HCT116 (cell line): Measurements from ENCODE around the gene MYH3. TPM values are rescaled to one million over a fixed set of nuclear protein-coding genes. Genes with fewer than 3 reads are reported as not detected.

ENCODE experiments used
- ATAC-seq: fragments of 200-7000 bp; cut with Tn5 transposase; 2 replicates; pipeline ENCODE4 v1.9.1; 2020; ENCODE audit warnings: mild to moderate bottlenecking, moderate library complexity
- BruUV-seq: library from RNA; stranded (reverse); fragments of 400-500 nt; replicated peaks from 2 replicates; lab custom pipeline; 2021; lab: Mats Ljungman, UMichigan
- CTCF ChIA-PET: fragments of 300-600 bp; sonication (Branson Sonifier 250); formaldehyde crosslinking; loops from one replicate; lab custom pipeline; 2021; ENCODE audit warnings: antibody characterized with exemption; lab: Charles Lee
- POLR2A ChIA-PET: fragments of 300-600, 350-600 bp; sonication (Branson Sonifier 250); formaldehyde crosslinking; loops from one replicate; lab custom pipeline; 2021; ENCODE audit warnings: antibody characterized with exemption; lab: Charles Lee
- RAD21 ChIA-PET, 2 experiments: fragments of 300-600 bp; sonication (Branson Sonifier 250); formaldehyde crosslinking; loops; one replicate each; lab custom pipeline; 2023; ENCODE audit warnings: low total read pairs in 2 of 2; ENCODE audit not compliant: uncharacterized antibody in 2 of 2, unreplicated experiment in 2 of 2, low non-redundant PET in 1 of 2; lab: Charles Lee
- DNase-seq: peaks from one replicate; pipeline ENCODE4 v3.0.0-alpha.2; 2010; ENCODE audit warnings: low read depth, low spot score
- H2AFZ ChIP-seq: fragments of 200-600 bp; shearing (Covaris generic), sonication (generic); 2 replicates; pipeline ENCODE4 v1.6.1; 2017; ENCODE audit warnings: low read depth, mixed run types, mixed read lengths, antibody characterized with exemption, low read length; ENCODE audit not compliant: poor library complexity, severe bottlenecking
- H3K27ac ChIP-seq: 2 replicates; pipeline ENCODE4 v1.5.1; 2012; ENCODE audit warnings: low read depth, low read length
- H3K27me3 ChIP-seq: fragments of 200-600 bp; sonication (generic); 2 replicates; pipeline ENCODE4 v1.6.1; 2016; ENCODE audit warnings: mixed run types, low read length, mixed read lengths; ENCODE audit not compliant: insufficient read depth
- H3K36me3 ChIP-seq, 2 experiments: fragments of 200-500 bp in 1 of 2; fragments of 200-600 bp in 1 of 2; sonication (Bioruptor generic) in 1 of 2; sonication (generic) in 1 of 2; 2 replicates each; pipeline versions ENCODE4 v1.5.1 to v1.6.1; 2014 to 2016; ENCODE audit warnings: low read length in 2 of 2, inconsistent platforms in 1 of 2, mixed read lengths in 1 of 2, mixed run types in 1 of 2; ENCODE audit not compliant: insufficient read depth in 2 of 2, control insufficient read depth in 1 of 2
- H3K4me1 ChIP-seq, 2 experiments: fragments of 200-600 bp in 1 of 2; sonication (generic) in 1 of 2; 2 replicates each; pipeline versions ENCODE4 v1.5.1 to v1.6.1; 2012 to 2017; ENCODE audit warnings: low read length in 2 of 2, inconsistent platforms in 1 of 2, mild to moderate bottlenecking in 1 of 2, mixed read lengths in 1 of 2, mixed run types in 1 of 2, moderate library complexity in 1 of 2; ENCODE audit not compliant: insufficient read depth in 2 of 2, control insufficient read depth in 1 of 2
- H3K4me2 ChIP-seq: fragments of 200-600 bp; sonication (generic); 2 replicates; pipeline ENCODE4 v1.6.1; 2017; ENCODE audit warnings: mixed run types, low read length, mixed read lengths
- H3K4me3 ChIP-seq, 2 experiments: fragments of 200-600 bp in 1 of 2; sonication (generic) in 1 of 2; replicated peaks in 1 of 2; 2 replicates each; pipeline ENCODE4 v1.5.1; 2011 to 2016; ENCODE audit warnings: low read length in 2 of 2, control low read depth in 1 of 2, low read depth in 1 of 2, mild to moderate bottlenecking in 1 of 2, mixed read lengths in 1 of 2, mixed run types in 1 of 2
- H3K79me2 ChIP-seq: fragments of 200-600 bp; sonication (generic); 2 replicates; pipeline ENCODE4 v1.6.1; 2017; ENCODE audit warnings: mild to moderate bottlenecking, mixed run types, low read length, moderate library complexity, mixed read lengths; ENCODE audit not compliant: insufficient read depth
- H3K9ac ChIP-seq: fragments of 200-600 bp; sonication (generic); 2 replicates; pipeline ENCODE4 v1.6.1; 2016; ENCODE audit warnings: low read length, mixed read lengths
- H3K9me2 ChIP-seq: fragments of 200-600 bp; sonication (generic), shearing (Covaris generic); 2 replicates; pipeline ENCODE4 v1.6.1; 2017; ENCODE audit warnings: mixed run types, mild to moderate bottlenecking, moderate library complexity; ENCODE audit not compliant: insufficient read depth
- H3K9me3 ChIP-seq, 2 experiments: fragments of 200-500 bp in 1 of 2; fragments of 200-600 bp in 1 of 2; sonication (Bioruptor generic) in 1 of 2; sonication (generic) in 1 of 2; 2 replicates each; pipeline ENCODE4 v1.6.1; 2014 to 2017; ENCODE audit warnings: low read length in 2 of 2, mixed read lengths in 2 of 2, inconsistent platforms in 1 of 2, low read depth in 1 of 2, mild to moderate bottlenecking in 1 of 2, mixed run types in 1 of 2, moderate library complexity in 1 of 2; ENCODE audit not compliant: control insufficient read depth in 1 of 2, insufficient read depth in 1 of 2
- H4K20me1 ChIP-seq: fragments of 200-600 bp; sonication (generic), shearing (Covaris generic); 2 replicates; pipeline ENCODE4 v1.6.1; 2017; ENCODE audit warnings: mixed run types, mild to moderate bottlenecking, moderate library complexity; ENCODE audit not compliant: insufficient read depth
- CBX3 ChIP-seq: IDR thresholded peaks from 2 replicates; pipeline ENCODE4 v1.6.1; 2012; ENCODE audit warnings: low read depth
- CEBPB ChIP-seq: IDR thresholded peaks from 2 replicates; pipeline ENCODE4 v1.6.1; 2012; ENCODE audit warnings: low read depth
- EGR1 ChIP-seq: IDR thresholded peaks from 2 replicates; pipeline ENCODE4 v1.6.1; 2012; ENCODE audit warnings: low read depth
- ELF1 ChIP-seq: IDR thresholded peaks from 2 replicates; pipeline ENCODE4 v1.6.1; 2012; ENCODE audit warnings: low read depth, borderline replicate concordance
- EZH2phosphoT487 ChIP-seq: fragments of 200-600 bp; IDR thresholded peaks from 2 replicates; pipeline ENCODE4 v1.6.1; 2018; ENCODE audit warnings: antibody characterized with exemption, borderline replicate concordance
- FOSL1 ChIP-seq: IDR thresholded peaks from 2 replicates; pipeline ENCODE4 v1.6.1; 2012; ENCODE audit warnings: low read depth
- JUND ChIP-seq: IDR thresholded peaks from 2 replicates; pipeline ENCODE4 v1.6.1; 2012
- POLR2A ChIP-seq: IDR thresholded peaks from 2 replicates; pipeline ENCODE4 v1.7.0; 2011; ENCODE audit warnings: borderline replicate concordance; ENCODE audit not compliant: insufficient read depth, insufficient read length; ENCODE audit errors: extremely low read depth
- POLR2AphosphoS5 ChIP-seq: IDR thresholded peaks from 2 replicates; pipeline ENCODE4 v1.6.1; 2011; ENCODE audit warnings: mild to moderate bottlenecking, low read depth, low read length, moderate library complexity
- RAD21 ChIP-seq: IDR thresholded peaks from 2 replicates; pipeline ENCODE4 v1.6.1; 2012; ENCODE audit warnings: low read depth, mild to moderate bottlenecking
- SRF ChIP-seq: IDR thresholded peaks from 2 replicates; pipeline ENCODE4 v1.6.1; 2012; ENCODE audit warnings: low read depth
- TCF7L2 ChIP-seq: IDR thresholded peaks from 2 replicates; pipeline ENCODE4 v1.7.0; 2011; ENCODE audit warnings: borderline replicate concordance, inconsistent platforms; ENCODE audit not compliant: insufficient read depth, insufficient read length; ENCODE audit errors: extremely low read depth
- intact Hi-C: fragments of 100-400 bp; cut with micrococcal nuclease; formaldehyde crosslinking; loops from 2 replicates; pipeline ENCODE4 v1.10.0; 2022
- total RNA-seq: library from RNA; stranded (reverse); gene quantifications from one replicate; pipeline ENCODE4 v1.2.1, GENCODE V29; 2021; ENCODE audit not compliant: unreplicated experiment
- TF ChIP-seq, protein P1 (sequence below): IDR thresholded peaks from 2 replicates; pipeline ENCODE4 v1.6.1; 2012
- TF ChIP-seq, protein P2 (sequence below), 3 experiments: fragments of 200-600 bp in 1 of 3; sonication (generic) in 1 of 3; IDR thresholded peaks in 2 of 3; conservative IDR thresholded peaks in 1 of 3; 2 replicates each; pipeline ENCODE4 v1.5.1; 2012 to 2017; ENCODE audit warnings: low read depth in 2 of 3, low read length in 2 of 3, antibody characterized with exemption in 1 of 3, borderline replicate concordance in 1 of 3, control low read depth in 1 of 3, mild to moderate bottlenecking in 1 of 3, mixed read lengths in 1 of 3, mixed run types in 1 of 3, moderate library complexity in 1 of 3; ENCODE audit not compliant: insufficient read depth in 1 of 3
- TF ChIP-seq, protein P3 (sequence below): IDR thresholded peaks from 2 replicates; pipeline ENCODE4 v1.6.1; 2012; ENCODE audit warnings: low read depth
- TF ChIP-seq, protein P4 (sequence below): IDR thresholded peaks from 2 replicates; pipeline ENCODE4 v1.6.1; 2011; ENCODE audit warnings: mild to moderate bottlenecking, low read length, moderate library complexity; ENCODE audit not compliant: insufficient replicate concordance; ENCODE audit errors: extremely low read depth

MYH3 gene
- total RNA-seq, 1 experiment from 2014 or later: 1.6 TPM

DNA sequence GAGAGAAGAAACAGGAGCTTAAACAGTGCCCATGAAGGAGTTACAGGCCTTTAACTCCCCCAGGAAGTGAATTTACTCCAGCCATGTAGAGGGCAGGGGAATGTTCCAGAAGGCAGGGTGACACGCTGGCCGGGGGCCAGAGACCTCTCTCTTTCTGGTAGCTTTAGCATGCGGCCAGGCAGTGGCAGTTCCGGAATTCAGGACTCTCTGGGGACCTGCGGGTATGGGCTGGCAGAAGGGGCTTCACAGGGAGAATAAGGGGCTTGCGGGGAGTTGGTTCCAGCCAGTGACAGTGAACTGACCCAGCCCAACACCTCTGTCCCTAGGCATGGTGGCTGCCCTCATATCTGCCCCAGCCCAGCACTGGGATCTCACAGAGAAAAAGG, 40.0 kb downstream of the MYH3 start:
- TF ChIP-seq, protein P1, sequence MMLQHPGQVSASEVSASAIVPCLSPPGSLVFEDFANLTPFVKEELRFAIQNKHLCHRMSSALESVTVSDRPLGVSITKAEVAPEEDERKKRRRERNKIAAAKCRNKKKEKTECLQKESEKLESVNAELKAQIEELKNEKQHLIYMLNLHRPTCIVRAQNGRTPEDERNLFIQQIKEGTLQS: no peak
- TF ChIP-seq FOSL1: no peak
- no peak for TF ChIP-seq EZH2phosphoT487
- TF ChIP-seq SRF: no peak
- TF ChIP-seq RAD21: no peak
- no peak for TF ChIP-seq ELF1
- no peak for TF ChIP-seq CEBPB
- no peak for TF ChIP-seq POLR2A
- TF ChIP-seq, protein P2, sequence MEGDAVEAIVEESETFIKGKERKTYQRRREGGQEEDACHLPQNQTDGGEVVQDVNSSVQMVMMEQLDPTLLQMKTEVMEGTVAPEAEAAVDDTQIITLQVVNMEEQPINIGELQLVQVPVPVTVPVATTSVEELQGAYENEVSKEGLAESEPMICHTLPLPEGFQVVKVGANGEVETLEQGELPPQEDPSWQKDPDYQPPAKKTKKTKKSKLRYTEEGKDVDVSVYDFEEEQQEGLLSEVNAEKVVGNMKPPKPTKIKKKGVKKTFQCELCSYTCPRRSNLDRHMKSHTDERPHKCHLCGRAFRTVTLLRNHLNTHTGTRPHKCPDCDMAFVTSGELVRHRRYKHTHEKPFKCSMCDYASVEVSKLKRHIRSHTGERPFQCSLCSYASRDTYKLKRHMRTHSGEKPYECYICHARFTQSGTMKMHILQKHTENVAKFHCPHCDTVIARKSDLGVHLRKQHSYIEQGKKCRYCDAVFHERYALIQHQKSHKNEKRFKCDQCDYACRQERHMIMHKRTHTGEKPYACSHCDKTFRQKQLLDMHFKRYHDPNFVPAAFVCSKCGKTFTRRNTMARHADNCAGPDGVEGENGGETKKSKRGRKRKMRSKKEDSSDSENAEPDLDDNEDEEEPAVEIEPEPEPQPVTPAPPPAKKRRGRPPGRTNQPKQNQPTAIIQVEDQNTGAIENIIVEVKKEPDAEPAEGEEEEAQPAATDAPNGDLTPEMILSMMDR (IDR thresholded peaks at IDR 0.05 in 2 of 3, conservative IDR thresholded peaks at IDR 0.05 in 1 of 3; ENCODE audit: borderline replicate concordance in 1 of 3, insufficient read depth in 1 of 3, low read depth in 2 of 3, low read length in 2 of 3): no peak
- TF ChIP-seq TCF7L2: no peak
- no peak for TF ChIP-seq EGR1
- TF ChIP-seq JUND: no peak
- TF ChIP-seq, protein P3, sequence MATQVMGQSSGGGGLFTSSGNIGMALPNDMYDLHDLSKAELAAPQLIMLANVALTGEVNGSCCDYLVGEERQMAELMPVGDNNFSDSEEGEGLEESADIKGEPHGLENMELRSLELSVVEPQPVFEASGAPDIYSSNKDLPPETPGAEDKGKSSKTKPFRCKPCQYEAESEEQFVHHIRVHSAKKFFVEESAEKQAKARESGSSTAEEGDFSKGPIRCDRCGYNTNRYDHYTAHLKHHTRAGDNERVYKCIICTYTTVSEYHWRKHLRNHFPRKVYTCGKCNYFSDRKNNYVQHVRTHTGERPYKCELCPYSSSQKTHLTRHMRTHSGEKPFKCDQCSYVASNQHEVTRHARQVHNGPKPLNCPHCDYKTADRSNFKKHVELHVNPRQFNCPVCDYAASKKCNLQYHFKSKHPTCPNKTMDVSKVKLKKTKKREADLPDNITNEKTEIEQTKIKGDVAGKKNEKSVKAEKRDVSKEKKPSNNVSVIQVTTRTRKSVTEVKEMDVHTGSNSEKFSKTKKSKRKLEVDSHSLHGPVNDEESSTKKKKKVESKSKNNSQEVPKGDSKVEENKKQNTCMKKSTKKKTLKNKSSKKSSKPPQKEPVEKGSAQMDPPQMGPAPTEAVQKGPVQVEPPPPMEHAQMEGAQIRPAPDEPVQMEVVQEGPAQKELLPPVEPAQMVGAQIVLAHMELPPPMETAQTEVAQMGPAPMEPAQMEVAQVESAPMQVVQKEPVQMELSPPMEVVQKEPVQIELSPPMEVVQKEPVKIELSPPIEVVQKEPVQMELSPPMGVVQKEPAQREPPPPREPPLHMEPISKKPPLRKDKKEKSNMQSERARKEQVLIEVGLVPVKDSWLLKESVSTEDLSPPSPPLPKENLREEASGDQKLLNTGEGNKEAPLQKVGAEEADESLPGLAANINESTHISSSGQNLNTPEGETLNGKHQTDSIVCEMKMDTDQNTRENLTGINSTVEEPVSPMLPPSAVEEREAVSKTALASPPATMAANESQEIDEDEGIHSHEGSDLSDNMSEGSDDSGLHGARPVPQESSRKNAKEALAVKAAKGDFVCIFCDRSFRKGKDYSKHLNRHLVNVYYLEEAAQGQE: no peak
- TF ChIP-seq, protein P4, sequence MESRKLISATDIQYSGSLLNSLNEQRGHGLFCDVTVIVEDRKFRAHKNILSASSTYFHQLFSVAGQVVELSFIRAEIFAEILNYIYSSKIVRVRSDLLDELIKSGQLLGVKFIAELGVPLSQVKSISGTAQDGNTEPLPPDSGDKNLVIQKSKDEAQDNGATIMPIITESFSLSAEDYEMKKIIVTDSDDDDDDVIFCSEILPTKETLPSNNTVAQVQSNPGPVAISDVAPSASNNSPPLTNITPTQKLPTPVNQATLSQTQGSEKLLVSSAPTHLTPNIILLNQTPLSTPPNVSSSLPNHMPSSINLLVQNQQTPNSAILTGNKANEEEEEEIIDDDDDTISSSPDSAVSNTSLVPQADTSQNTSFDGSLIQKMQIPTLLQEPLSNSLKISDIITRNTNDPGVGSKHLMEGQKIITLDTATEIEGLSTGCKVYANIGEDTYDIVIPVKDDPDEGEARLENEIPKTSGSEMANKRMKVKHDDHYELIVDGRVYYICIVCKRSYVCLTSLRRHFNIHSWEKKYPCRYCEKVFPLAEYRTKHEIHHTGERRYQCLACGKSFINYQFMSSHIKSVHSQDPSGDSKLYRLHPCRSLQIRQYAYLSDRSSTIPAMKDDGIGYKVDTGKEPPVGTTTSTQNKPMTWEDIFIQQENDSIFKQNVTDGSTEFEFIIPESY: no peak
- no peak for TF ChIP-seq CBX3
- TF ChIP-seq POLR2AphosphoS5: no peak
- Histone ChIP-seq H3K9me3 (no peaks in the 10 kb centered on the region), H3K4me1 (peaks cover 0 to 10% of the 10 kb centered on the region in 2 experiments; a peak in 2 of 4 replicates), H3K9ac (no peak overlapping the region), H4K20me1 (no peaks in the 10 kb centered on the region), H3K36me3 (no peaks in the 10 kb centered on the region), H3K4me3 (no peak overlapping the region), H3K27ac (no peak overlapping the region; the same call in 1 of the 2 replicates), H2AFZ (no peak overlapping the region), H3K9me2 (no peaks in the 10 kb centered on the region), H3K4me2 (no peak overlapping the region), H3K79me2 (no peaks in the 10 kb centered on the region), H3K27me3 (no peaks in the 10 kb centered on the region)
- ChIA-PET RAD21 (interaction anchor here in 1 of 2 experiments (0.6 kb wide), 1 partner anchor 228 kb away, joined by 3 read pairs; no protein-coding TSS in a partner anchor), CTCF (interaction anchor here (0.6 to 9.3 kb wide), 26 partner anchors 9 to 692 kb away, joined by 3 to 131 read pairs (median 4); no protein-coding TSS in a partner anchor), POLR2A (no interaction called here)
- no TSS peak for BruUV-seq
- ATAC-seq (no peak), DNase-seq (no peak)
- intact Hi-C loops: loop anchor here (5.0 kb wide), 2 partner anchors 650 to 690 kb away; no protein-coding TSS in a partner anchor
